Sciatic nerve (tissue), 2 donors: ENCODE data around the gene AVPR2. TPM values are rescaled to one million over a fixed set of nuclear protein-coding genes. Genes with fewer than 3 reads are reported as not detected.

Experiments used
- ATAC-seq: fragments of 200-7000 bp; cut with Tn5 transposase; one replicate; pipeline ENCODE4 v1.9.1; 2020; ENCODE audit warnings: mild to moderate bottlenecking, moderate library complexity
- DNase-seq: peaks from one replicate; pipeline ENCODE4 v3.0.0-alpha.2; 2020; ENCODE audit warnings: low spot score
- intact Hi-C: fragments of 100-400 bp; cut with DNase I; formaldehyde crosslinking; loops from one replicate; pipeline ENCODE4 v1.14.2; 2022
- total RNA-seq: library from RNA; stranded (reverse); fragmentation: NEBNext Ultra II Directional; extraction: Animal tissue kit (Norgen Biotek cat#: 25700); gene quantifications from one replicate; pipeline ENCODE4 v1.2.1, GENCODE V29; 2021
- donor health status: DM: no; HTN: no; CAD: no.
- donor health status: DM: no; HTN: no; CAD: no.

The AVPR2 gene
- total RNA-seq, 1 donor from 2014 or later, result 5.6 TPM

GRCh38 chrX:153883163-153883843 is 21.2 kb upstream of the AVPR2 start:
- ATAC-seq, result no peak
- peak; percentile 42 for DNase-seq
- intact Hi-C loops, result no loop called here

GRCh38 chrX:153884136-153884535 is 20.3 kb upstream of the AVPR2 start:
- intact Hi-C loops, result no loop called here
- DNase-seq, result no peak

GRCh38 chrX:153884590-153884989 is 19.9 kb upstream of the AVPR2 start:
- intact Hi-C loops, result no loop called here
- ATAC-seq (no peak), DNase-seq (no peak)

More at GRCh38 chrX:153884136-153884535, 20.3 kb upstream of the AVPR2 start:
- ATAC-seq, result no peak

- ATAC-seq (no peak), DNase-seq (no peak)
- intact Hi-C loops, result no loop called here
Observed at GRCh38 chrX:153885208-153885787, 19.2 kb upstream of the AVPR2 start.

GRCh38 chrX:153885968-153886903 is 18.2 kb upstream of the AVPR2 start, which contains the start of gene L1CAM:
TSS of gene L1CAM (minus strand) at chrX:153886173. CDS start at chrX:153875836, 10,337 bp downstream.
- intact Hi-C loops, result no loop called here
- ATAC-seq (no peak), DNase-seq (no peak)

- intact Hi-C loops, result no loop called here
- ATAC-seq, result no peak
Observed at GRCh38 chrX:153886915-153887314, 17.6 kb upstream of the AVPR2 start.

GRCh38 chrX:153887385-153887784 is 17.1 kb upstream of the AVPR2 start:
- DNase-seq (no peak), ATAC-seq (no peak)
- intact Hi-C loops, result no loop called here

More at GRCh38 chrX:153886915-153887314, 17.6 kb upstream of the AVPR2 start:
- no peak for DNase-seq

- DNase-seq, result no peak
- intact Hi-C loops, result no loop called here
- ATAC-seq, result no peak
Observed at GRCh38 chrX:153888344-153888743, 16.1 kb upstream of the AVPR2 start.

- intact Hi-C loops, result no loop called here
- DNase-seq (no peak), ATAC-seq (no peak)
Observed at GRCh38 chrX:153889123-153889522, 15.3 kb upstream of the AVPR2 start.

- ATAC-seq, result no peak
- intact Hi-C loops, result no loop called here
Observed at GRCh38 chrX:153897899-153898298, 6.6 kb upstream of the AVPR2 start.

GRCh38 chrX:153900831-153901752 is 3.4 kb upstream of the AVPR2 start:
- intact Hi-C loops, result no loop called here
- peak; percentile 67 for DNase-seq
- peak; percentile 73 for ATAC-seq

More at GRCh38 chrX:153897899-153898298, 6.6 kb upstream of the AVPR2 start:
- no peak for DNase-seq

GRCh38 chrX:153901753-153902140 is 2.7 kb upstream of the AVPR2 start:
- ATAC-seq (no peak), DNase-seq (no peak)
- intact Hi-C loops, result no loop called here

- DNase-seq (peak; percentile 52), ATAC-seq (no peak)
- intact Hi-C loops, result no loop called here
Observed at GRCh38 chrX:153902385-153902784, 2.1 kb upstream of the AVPR2 start.

- ATAC-seq (peak; percentile 38), DNase-seq (peak; percentile 58)
Observed at GRCh38 chrX:153903238-153903980, 1.1 kb upstream of the AVPR2 start.

GRCh38 chrX:153905481-153906095 is 1.1 kb downstream of the AVPR2 start:
- intact Hi-C loops, result no loop called here
- DNase-seq (peak; percentile 60), ATAC-seq (no peak)

More at GRCh38 chrX:153903238-153903980, 1.1 kb upstream of the AVPR2 start:
- intact Hi-C loops, result no loop called here

GRCh38 chrX:153906126-153906917 is 1.8 kb downstream of the AVPR2 start:
- ATAC-seq (no peak), DNase-seq (no peak)
- intact Hi-C loops, result no loop called here

- ATAC-seq (no peak), DNase-seq (no peak)
- intact Hi-C loops, result no loop called here
Observed at GRCh38 chrX:153907456-153907855, 3.0 kb downstream of the AVPR2 start.
